HEK293 (cell line): ENCODE data around the gene C20orf144.

Experiments used
- GLI2 ChIP-seq: fragments of 450-650 bp; formaldehyde crosslinking; IDR thresholded peaks from 2 replicates; pipeline ENCODE4; 2017; ENCODE audit warnings: missing biosample characterization, missing genetic modification characterization, low read depth, borderline replicate concordance
- HOXC10 ChIP-seq: sonication (generic); formaldehyde crosslinking; IDR thresholded peaks from 2 replicates; pipeline ENCODE4 v1.8.1; 2023; ENCODE audit warnings: mild to moderate bottlenecking, missing genetic modification reagents
- IKZF3 ChIP-seq: fragments of 450-650 bp; IDR thresholded peaks from 2 replicates; pipeline ENCODE4 v1.5.0; 2018; ENCODE audit warnings: missing biosample characterization, mild to moderate bottlenecking, missing genetic modification characterization, moderate library complexity
- SCRT1 ChIP-seq: fragments of 450-650 bp; formaldehyde crosslinking; IDR thresholded peaks from 2 replicates; pipeline ENCODE4 v1.5.1; 2016; ENCODE audit warnings: missing biosample characterization, missing genetic modification characterization, borderline replicate concordance
- YY1 ChIP-seq: fragments of 450-650 bp; formaldehyde crosslinking; IDR thresholded peaks from 2 replicates; pipeline ENCODE4 v1.5.1; 2018; ENCODE audit warnings: missing biosample characterization, missing genetic modification characterization
- ZEB2 ChIP-seq: fragments of 450-650 bp; formaldehyde crosslinking; IDR thresholded peaks from 2 replicates; pipeline ENCODE4 v1.5.1; 2016; ENCODE audit warnings: missing biosample characterization, missing genetic modification characterization
- ZFP41 ChIP-seq: fragments of 450-650 bp; formaldehyde crosslinking; IDR thresholded peaks from 2 replicates; pipeline ENCODE4 v1.5.1; 2016; ENCODE audit warnings: missing biosample characterization, missing genetic modification characterization, borderline replicate concordance
- ZNF112 ChIP-seq: fragments of 450-650 bp; formaldehyde crosslinking; IDR thresholded peaks from 2 replicates; pipeline ENCODE4 v1.5.0; 2017; ENCODE audit warnings: missing biosample characterization, missing genetic modification characterization
- ZNF311 ChIP-seq: fragments of 450-650 bp; formaldehyde crosslinking; IDR thresholded peaks from 2 replicates; pipeline ENCODE4 v1.5.1; 2017; ENCODE audit warnings: missing biosample characterization, missing genetic modification characterization, borderline replicate concordance
- ZNF404 ChIP-seq: fragments of 450-650 bp; formaldehyde crosslinking; IDR thresholded peaks from 2 replicates; pipeline ENCODE4 v1.5.1; 2017; ENCODE audit warnings: missing biosample characterization, missing genetic modification characterization
- ZNF433 ChIP-seq: fragments of 450-650 bp; formaldehyde crosslinking; IDR thresholded peaks from 2 replicates; pipeline ENCODE4 v1.5.1; 2016; ENCODE audit warnings: missing biosample characterization, missing genetic modification characterization, low read depth
- ZNF514 ChIP-seq: fragments of 450-650 bp; formaldehyde crosslinking; IDR thresholded peaks from 2 replicates; pipeline ENCODE4 v1.5.1; 2016; ENCODE audit warnings: missing biosample characterization, missing genetic modification characterization
- ZNF561 ChIP-seq: fragments of 450-650 bp; IDR thresholded peaks from 2 replicates; pipeline ENCODE4 v1.5.1; 2018; ENCODE audit warnings: missing biosample characterization, missing genetic modification characterization, borderline replicate concordance
- ZNF658 ChIP-seq: fragments of 450-650 bp; formaldehyde crosslinking; IDR thresholded peaks from 2 replicates; pipeline ENCODE4; 2016; ENCODE audit warnings: missing biosample characterization, missing genetic modification characterization
- TF ChIP-seq, protein P1 (sequence below): fragments of 450-650 bp; formaldehyde crosslinking; IDR thresholded peaks from 2 replicates; pipeline ENCODE4 v1.5.1; 2016; ENCODE audit warnings: missing biosample characterization, missing genetic modification characterization
- TF ChIP-seq, protein P2 (sequence below): fragments of 450-650 bp; formaldehyde crosslinking; IDR thresholded peaks from 2 replicates; pipeline ENCODE4 v1.5.1; 2017; ENCODE audit warnings: missing biosample characterization, missing genetic modification characterization
- TF ChIP-seq, protein P3 (sequence below): fragments of 450-650 bp; IDR thresholded peaks from 2 replicates; pipeline ENCODE4 v1.5.1; 2018; ENCODE audit warnings: missing biosample characterization, mild to moderate bottlenecking, missing genetic modification characterization
- TF ChIP-seq, protein P4 (sequence below): fragments of 450-650 bp; formaldehyde crosslinking; IDR thresholded peaks from 2 replicates; pipeline ENCODE4 v1.5.1; 2016; ENCODE audit warnings: missing biosample characterization, missing genetic modification characterization
- TF ChIP-seq, protein P5 (sequence below): fragments of 450-650 bp; formaldehyde crosslinking; IDR thresholded peaks from 2 replicates; pipeline ENCODE4 v1.5.1; 2016; ENCODE audit warnings: missing biosample characterization, missing genetic modification characterization, low read depth
- TF ChIP-seq, protein P6 (sequence below): fragments of 450-650 bp; formaldehyde crosslinking; IDR thresholded peaks from 2 replicates; pipeline ENCODE4 v1.5.1; 2016; ENCODE audit warnings: missing biosample characterization, missing genetic modification characterization
- TF ChIP-seq, protein P7 (sequence below): fragments of 450-650 bp; formaldehyde crosslinking; IDR thresholded peaks from 2 replicates; pipeline ENCODE4 v1.5.1; 2016; ENCODE audit warnings: missing biosample characterization, missing genetic modification characterization

C20orf144 gene

DNA sequence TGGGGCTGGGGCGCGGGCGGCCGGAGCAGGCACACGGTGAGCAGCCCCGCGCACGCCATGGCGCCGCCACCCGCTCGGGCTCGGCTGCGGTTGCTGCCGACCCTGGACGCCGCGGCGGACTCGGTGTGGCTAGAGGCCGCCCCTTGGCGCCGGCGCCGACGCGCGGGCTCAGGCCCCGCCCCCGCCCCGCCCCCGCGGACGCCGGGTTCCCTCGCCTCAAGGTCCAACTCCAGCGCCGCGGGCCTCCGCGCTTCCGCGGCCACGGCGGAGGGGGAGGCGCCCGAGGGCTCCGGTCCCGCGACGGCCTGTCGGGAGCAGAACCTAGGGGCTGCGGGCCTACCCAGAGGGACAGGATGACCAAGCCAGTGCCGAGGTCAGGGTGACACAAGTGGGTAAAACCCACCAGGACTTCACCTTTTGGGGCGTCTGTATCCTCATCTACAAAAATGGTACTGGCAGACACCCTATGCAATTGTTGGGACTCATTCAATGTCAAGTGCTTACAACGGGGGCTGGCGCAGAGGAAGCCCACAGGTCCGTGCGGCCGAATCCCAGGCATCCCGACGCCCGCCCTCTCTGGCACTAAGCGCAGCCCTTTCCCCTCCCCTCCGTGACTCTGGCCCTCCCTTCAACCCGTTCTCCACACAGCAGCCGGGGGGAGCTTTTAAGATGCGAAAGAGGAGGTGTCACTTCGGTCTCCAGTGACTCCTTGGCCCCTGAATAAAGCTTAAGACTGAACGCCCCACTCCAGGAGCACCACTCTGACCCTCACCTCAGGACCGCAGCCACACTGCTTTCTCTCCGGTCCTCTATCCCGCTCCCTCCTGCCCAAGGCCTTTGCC lies 12.4 kb downstream of the C20orf144 start, which contains the start of gene NECAB3 (continued):
- TF ChIP-seq IKZF3 (tag by site-specific recombination), result peak; percentile 67
- TF ChIP-seq, protein P1, sequence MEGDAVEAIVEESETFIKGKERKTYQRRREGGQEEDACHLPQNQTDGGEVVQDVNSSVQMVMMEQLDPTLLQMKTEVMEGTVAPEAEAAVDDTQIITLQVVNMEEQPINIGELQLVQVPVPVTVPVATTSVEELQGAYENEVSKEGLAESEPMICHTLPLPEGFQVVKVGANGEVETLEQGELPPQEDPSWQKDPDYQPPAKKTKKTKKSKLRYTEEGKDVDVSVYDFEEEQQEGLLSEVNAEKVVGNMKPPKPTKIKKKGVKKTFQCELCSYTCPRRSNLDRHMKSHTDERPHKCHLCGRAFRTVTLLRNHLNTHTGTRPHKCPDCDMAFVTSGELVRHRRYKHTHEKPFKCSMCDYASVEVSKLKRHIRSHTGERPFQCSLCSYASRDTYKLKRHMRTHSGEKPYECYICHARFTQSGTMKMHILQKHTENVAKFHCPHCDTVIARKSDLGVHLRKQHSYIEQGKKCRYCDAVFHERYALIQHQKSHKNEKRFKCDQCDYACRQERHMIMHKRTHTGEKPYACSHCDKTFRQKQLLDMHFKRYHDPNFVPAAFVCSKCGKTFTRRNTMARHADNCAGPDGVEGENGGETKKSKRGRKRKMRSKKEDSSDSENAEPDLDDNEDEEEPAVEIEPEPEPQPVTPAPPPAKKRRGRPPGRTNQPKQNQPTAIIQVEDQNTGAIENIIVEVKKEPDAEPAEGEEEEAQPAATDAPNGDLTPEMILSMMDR, result no peak
- TF ChIP-seq ZNF514, result no peak
- TF ChIP-seq, protein P2, sequence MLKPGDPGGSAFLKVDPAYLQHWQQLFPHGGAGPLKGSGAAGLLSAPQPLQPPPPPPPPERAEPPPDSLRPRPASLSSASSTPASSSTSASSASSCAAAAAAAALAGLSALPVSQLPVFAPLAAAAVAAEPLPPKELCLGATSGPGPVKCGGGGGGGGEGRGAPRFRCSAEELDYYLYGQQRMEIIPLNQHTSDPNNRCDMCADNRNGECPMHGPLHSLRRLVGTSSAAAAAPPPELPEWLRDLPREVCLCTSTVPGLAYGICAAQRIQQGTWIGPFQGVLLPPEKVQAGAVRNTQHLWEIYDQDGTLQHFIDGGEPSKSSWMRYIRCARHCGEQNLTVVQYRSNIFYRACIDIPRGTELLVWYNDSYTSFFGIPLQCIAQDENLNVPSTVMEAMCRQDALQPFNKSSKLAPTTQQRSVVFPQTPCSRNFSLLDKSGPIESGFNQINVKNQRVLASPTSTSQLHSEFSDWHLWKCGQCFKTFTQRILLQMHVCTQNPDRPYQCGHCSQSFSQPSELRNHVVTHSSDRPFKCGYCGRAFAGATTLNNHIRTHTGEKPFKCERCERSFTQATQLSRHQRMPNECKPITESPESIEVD (tag by site-specific recombination), result no peak
- TF ChIP-seq ZEB2 (tag by site-specific recombination), result peak; percentile 68; the same call in 1 of the 2 replicates
- no peak for TF ChIP-seq ZNF658
- TF ChIP-seq, protein P3, sequence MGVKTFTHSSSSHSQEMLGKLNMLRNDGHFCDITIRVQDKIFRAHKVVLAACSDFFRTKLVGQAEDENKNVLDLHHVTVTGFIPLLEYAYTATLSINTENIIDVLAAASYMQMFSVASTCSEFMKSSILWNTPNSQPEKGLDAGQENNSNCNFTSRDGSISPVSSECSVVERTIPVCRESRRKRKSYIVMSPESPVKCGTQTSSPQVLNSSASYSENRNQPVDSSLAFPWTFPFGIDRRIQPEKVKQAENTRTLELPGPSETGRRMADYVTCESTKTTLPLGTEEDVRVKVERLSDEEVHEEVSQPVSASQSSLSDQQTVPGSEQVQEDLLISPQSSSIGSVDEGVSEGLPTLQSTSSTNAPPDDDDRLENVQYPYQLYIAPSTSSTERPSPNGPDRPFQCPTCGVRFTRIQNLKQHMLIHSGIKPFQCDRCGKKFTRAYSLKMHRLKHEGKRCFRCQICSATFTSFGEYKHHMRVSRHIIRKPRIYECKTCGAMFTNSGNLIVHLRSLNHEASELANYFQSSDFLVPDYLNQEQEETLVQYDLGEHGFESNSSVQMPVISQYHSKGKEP, result no peak; the same call in 1 of the 2 replicates
- TF ChIP-seq, protein P4, sequence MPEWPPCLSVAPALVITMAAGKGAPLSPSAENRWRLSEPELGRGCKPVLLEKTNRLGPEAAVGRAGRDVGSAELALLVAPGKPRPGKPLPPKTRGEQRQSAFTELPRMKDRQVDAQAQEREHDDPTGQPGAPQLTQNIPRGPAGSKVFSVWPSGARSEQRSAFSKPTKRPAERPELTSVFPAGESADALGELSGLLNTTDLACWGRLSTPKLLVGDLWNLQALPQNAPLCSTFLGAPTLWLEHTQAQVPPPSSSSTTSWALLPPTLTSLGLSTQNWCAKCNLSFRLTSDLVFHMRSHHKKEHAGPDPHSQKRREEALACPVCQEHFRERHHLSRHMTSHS, result no peak
- peak; percentile 43; the same call in 1 of the 2 replicates for TF ChIP-seq YY1 (tag by site-specific recombination)
- TF ChIP-seq ZNF561 (tag by site-specific recombination), result peak; percentile 68; the same call in 1 of the 2 replicates
- TF ChIP-seq, protein P5, sequence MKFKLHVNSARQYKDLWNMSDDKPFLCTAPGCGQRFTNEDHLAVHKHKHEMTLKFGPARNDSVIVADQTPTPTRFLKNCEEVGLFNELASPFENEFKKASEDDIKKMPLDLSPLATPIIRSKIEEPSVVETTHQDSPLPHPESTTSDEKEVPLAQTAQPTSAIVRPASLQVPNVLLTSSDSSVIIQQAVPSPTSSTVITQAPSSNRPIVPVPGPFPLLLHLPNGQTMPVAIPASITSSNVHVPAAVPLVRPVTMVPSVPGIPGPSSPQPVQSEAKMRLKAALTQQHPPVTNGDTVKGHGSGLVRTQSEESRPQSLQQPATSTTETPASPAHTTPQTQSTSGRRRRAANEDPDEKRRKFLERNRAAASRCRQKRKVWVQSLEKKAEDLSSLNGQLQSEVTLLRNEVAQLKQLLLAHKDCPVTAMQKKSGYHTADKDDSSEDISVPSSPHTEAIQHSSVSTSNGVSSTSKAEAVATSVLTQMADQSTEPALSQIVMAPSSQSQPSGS (tag by site-specific recombination), result no peak
- TF ChIP-seq ZFP41 (tag by site-specific recombination), result no peak
- no peak for TF ChIP-seq ZNF311 (tag by site-specific recombination)
- no peak for TF ChIP-seq ZNF112 (tag by site-specific recombination)
- TF ChIP-seq, protein P6, sequence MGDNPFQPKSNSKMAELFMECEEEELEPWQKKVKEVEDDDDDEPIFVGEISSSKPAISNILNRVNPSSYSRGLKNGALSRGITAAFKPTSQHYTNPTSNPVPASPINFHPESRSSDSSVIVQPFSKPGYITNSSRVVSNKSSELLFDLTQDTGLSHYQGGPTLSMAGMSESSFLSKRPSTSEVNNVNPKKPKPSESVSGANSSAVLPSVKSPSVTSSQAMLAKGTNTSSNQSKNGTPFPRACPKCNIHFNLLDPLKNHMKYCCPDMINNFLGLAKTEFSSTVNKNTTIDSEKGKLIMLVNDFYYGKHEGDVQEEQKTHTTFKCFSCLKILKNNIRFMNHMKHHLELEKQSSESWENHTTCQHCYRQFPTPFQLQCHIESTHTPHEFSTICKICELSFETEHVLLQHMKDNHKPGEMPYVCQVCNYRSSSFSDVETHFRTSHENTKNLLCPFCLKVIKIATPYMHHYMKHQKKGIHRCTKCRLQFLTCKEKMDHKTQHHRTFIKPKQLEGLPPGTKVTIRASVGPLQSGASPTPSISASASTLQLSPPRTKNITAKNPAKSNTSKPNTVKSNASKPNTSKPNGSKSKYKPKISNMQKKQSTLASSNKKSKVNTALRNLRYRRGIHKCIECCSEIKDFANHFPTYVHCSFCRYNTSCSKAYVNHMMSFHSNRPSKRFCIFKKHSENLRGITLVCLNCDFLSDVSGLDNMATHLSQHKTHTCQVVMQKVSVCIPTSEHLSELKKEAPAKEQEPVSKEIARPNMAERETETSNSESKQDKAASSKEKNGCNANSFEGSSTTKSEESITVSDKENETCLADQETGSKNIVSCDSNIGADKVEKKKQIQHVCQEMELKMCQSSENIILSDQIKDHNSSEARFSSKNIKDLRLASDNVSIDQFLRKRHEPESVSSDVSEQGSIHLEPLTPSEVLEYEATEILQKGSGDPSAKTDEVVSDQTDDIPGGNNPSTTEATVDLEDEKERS, result no peak
- no peak for TF ChIP-seq HOXC10
- TF ChIP-seq GLI2 (tag by site-specific recombination), result no peak
- no peak for TF ChIP-seq ZNF433 (tag by site-specific recombination)
- no peak for TF ChIP-seq ZNF404 (tag by site-specific recombination)
- TF ChIP-seq SCRT1 (tag by site-specific recombination), result no peak
- TF ChIP-seq, protein P7, sequence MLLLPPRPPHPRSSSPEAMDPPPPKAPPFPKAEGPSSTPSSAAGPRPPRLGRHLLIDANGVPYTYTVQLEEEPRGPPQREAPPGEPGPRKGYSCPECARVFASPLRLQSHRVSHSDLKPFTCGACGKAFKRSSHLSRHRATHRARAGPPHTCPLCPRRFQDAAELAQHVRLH (tag by site-specific recombination), result no peak
